GM12878 (cell line): ENCODE measurements around the gene LRRC8D. TPM values are rescaled to one million over a fixed set of nuclear protein-coding genes. Genes with fewer than 3 reads are reported as not detected.

Experiments used
- ATAC-seq: fragments of 200-7000 bp; cut with Tn5 transposase; 3 replicates; pipeline ENCODE4 v1.9.1; 2020; ENCODE audit warnings: mild to moderate bottlenecking, moderate library complexity
- BruUV-seq: library from RNA; stranded (reverse); fragments of 400-500 nt; replicated peaks from 2 replicates; lab custom pipeline; 2021; lab: Mats Ljungman, UMichigan
- CTCF ChIA-PET: fragments of 300-600 bp; sonication (Branson Sonifier 250); formaldehyde crosslinking; extraction: SDS; loops from one replicate; lab custom pipeline; 2021; ENCODE audit warnings: inconsistent platforms; lab: Yijun Ruan, JAX
- POLR2A ChIA-PET: fragments of 350-600 bp; formaldehyde crosslinking; extraction: SDS; loops from one replicate; lab custom pipeline; 2021; ENCODE audit warnings: inconsistent platforms; lab: Charles Lee
- RAD21 ChIA-PET: fragments of 300-600 bp; sonication (Branson Sonifier 250); formaldehyde crosslinking; loops from one replicate; lab custom pipeline; 2023; ENCODE audit warnings: antibody characterized with exemption; ENCODE audit not compliant: unreplicated experiment; lab: Charles Lee
- SMC1A ChIA-PET: fragments of 300-600 bp; sonication (Branson Sonifier 250); formaldehyde crosslinking; loops from one replicate; lab custom pipeline; 2023; ENCODE audit not compliant: unreplicated experiment, uncharacterized antibody; lab: Charles Lee
- DNase-seq: peaks from one replicate; pipeline ENCODE4 v3.0.0-alpha.2; 2011; ENCODE audit warnings: low read depth, low spot score
- FAIRE-seq: peaks from 3 replicates; lab custom pipeline; 2011; peaks lifted over from hg19 to GRCh38; lab: Jason Lieb, UNC
- H2AFZ ChIP-seq: 2 replicates; pipeline ENCODE4 v1.6.0; 2011; ENCODE audit warnings: low read depth, low read length, control low read depth; ENCODE audit not compliant: control insufficient read depth
- H3K27ac ChIP-seq: 2 replicates; pipeline ENCODE4 v1.5.1; 2011; ENCODE audit warnings: control low read depth; ENCODE audit not compliant: control insufficient read depth, insufficient read depth
- H3K27me3 ChIP-seq, 2 experiments: replicated peaks in 1 of 2; 2 replicates each; pipeline versions ENCODE4 v1.6.0 to v1.6.1; 2011; ENCODE audit warnings: low read length in 1 of 2; ENCODE audit not compliant: control insufficient read depth in 2 of 2, insufficient read depth in 2 of 2
- H3K36me3 ChIP-seq, 2 experiments: 2 replicates each; pipeline ENCODE4 v1.5.1; 2011; ENCODE audit warnings: low read length in 1 of 2; ENCODE audit not compliant: control insufficient read depth in 2 of 2, insufficient read depth in 2 of 2
- H3K4me1 ChIP-seq: 2 replicates; pipeline ENCODE4 v1.6.1; 2011; ENCODE audit warnings: mild to moderate bottlenecking, low read length, moderate library complexity, mixed read lengths; ENCODE audit not compliant: control insufficient read depth, insufficient read depth
- H3K4me2 ChIP-seq: 2 replicates; pipeline ENCODE4 v1.6.0; 2011; ENCODE audit warnings: control low read depth; ENCODE audit not compliant: control insufficient read depth, insufficient read depth
- H3K4me3 ChIP-seq: fragments of 200-600 bp; sonication (generic); 2 replicates; pipeline ENCODE4 v1.5.1; 2016
- H3K79me2 ChIP-seq: 2 replicates; pipeline ENCODE4 v1.6.0; 2011; ENCODE audit warnings: low read length; ENCODE audit not compliant: control insufficient read depth, insufficient read depth
- H3K9ac ChIP-seq: 2 replicates; pipeline ENCODE4 v1.8.0; 2011; ENCODE audit warnings: low read length, control low read depth, mixed read lengths; ENCODE audit not compliant: control insufficient read depth, insufficient read depth
- H3K9me3 ChIP-seq: replicated peaks from 3 replicates; pipeline ENCODE4 v1.5.1; 2011; ENCODE audit warnings: mild to moderate bottlenecking, low read length; ENCODE audit not compliant: control insufficient read depth, insufficient read depth
- H4K20me1 ChIP-seq: 2 replicates; pipeline ENCODE4 v1.6.0; 2011; ENCODE audit not compliant: control insufficient read depth, insufficient read depth
- BMI1 ChIP-seq: fragments of 450-650 bp; IDR thresholded peaks from 2 replicates; pipeline ENCODE4 v1.6.1; 2016; ENCODE audit warnings: mild to moderate bottlenecking, moderate library complexity, borderline replicate concordance
- DPF2 ChIP-seq: fragments of 450-650 bp; IDR thresholded peaks from 2 replicates; pipeline ENCODE4 v1.6.1; 2017; ENCODE audit warnings: mild to moderate bottlenecking
- EGR1 ChIP-seq, 2 experiments: IDR thresholded peaks; 1 replicate in 1 of 2; 2 replicates in 1 of 2; pipeline ENCODE4 v1.6.1; 2011 to 2012; ENCODE audit warnings: low read depth in 2 of 2, low read length in 2 of 2, borderline replicate concordance in 1 of 2, mild to moderate bottlenecking in 1 of 2, moderate library complexity in 1 of 2
- GABPA ChIP-seq: IDR thresholded peaks from 2 replicates; pipeline ENCODE4 v1.6.1; 2014; ENCODE audit warnings: antibody characterized with exemption, low read depth, mild to moderate bottlenecking, inconsistent platforms
- IKZF1 ChIP-seq: fragments of 450-650 bp; conservative IDR thresholded peaks from 2 replicates; pipeline ENCODE4 v1.6.1; 2017; ENCODE audit warnings: antibody characterized with exemption, mild to moderate bottlenecking
- IRF4 ChIP-seq: IDR thresholded peaks from 2 replicates; pipeline ENCODE4 v1.6.1; 2011; ENCODE audit warnings: low read depth, low read length
- JUND ChIP-seq: IDR thresholded peaks from 2 replicates; pipeline ENCODE4 v1.6.1; 2012; ENCODE audit warnings: low read depth, mild to moderate bottlenecking, low read length, improper control_type of control experiment, moderate library complexity
- NFXL1 ChIP-seq: fragments of 450-650 bp; IDR thresholded peaks from 2 replicates; pipeline ENCODE4 v1.6.1; 2017; ENCODE audit warnings: antibody characterized with exemption, mild to moderate bottlenecking, borderline replicate concordance
- POLR2A ChIP-seq: IDR thresholded peaks from 2 replicates; pipeline ENCODE4 v1.6.1; 2011; ENCODE audit warnings: low read depth, mild to moderate bottlenecking, low read length
- POLR2AphosphoS5 ChIP-seq: IDR thresholded peaks from 2 replicates; pipeline ENCODE4 v1.6.1; 2011; ENCODE audit warnings: mild to moderate bottlenecking, low read length, inconsistent platforms
- RFX5 ChIP-seq: IDR thresholded peaks from 2 replicates; pipeline ENCODE4 v1.6.1; 2011; ENCODE audit warnings: low read depth, low read length, improper control_type of control experiment
- SIN3A ChIP-seq: IDR thresholded peaks from 2 replicates; pipeline ENCODE4 v1.6.1; 2012; ENCODE audit warnings: low read depth, low read length, improper control_type of control experiment
- SMAD5 ChIP-seq: IDR thresholded peaks from 2 replicates; pipeline ENCODE4 v1.6.1; 2016; ENCODE audit warnings: antibody characterized with exemption, low read depth
- ZNF207 ChIP-seq: fragments of 450-650 bp; IDR thresholded peaks from 2 replicates; pipeline ENCODE4 v1.6.1; 2014; ENCODE audit warnings: antibody characterized with exemption, mild to moderate bottlenecking, borderline replicate concordance
- WGBS: methylation state at CpG from one replicate; pipeline ENCODE4 v1.1.6; 2016; ENCODE audit warnings: low lambda C conversion rate; ENCODE audit not compliant: insufficient replicate concordance, insufficient coverage; ENCODE audit errors: missing lambda C conversion rate; 5-methylcytosine and 5-hydroxymethylcytosine counted together
- in situ Hi-C: fragments of 300-500 bp; cut with MboI; formaldehyde crosslinking; loops from 9 replicates; pipeline ENCODE4 v1.14.3; 2018; ENCODE audit warnings: mixed read lengths
- intact Hi-C: fragments of 100-400 bp; cut with micrococcal nuclease; formaldehyde crosslinking; loops from one replicate; pipeline ENCODE4 v1.14.2; 2022; ENCODE audit not compliant: unreplicated experiment
- polyA plus RNA-seq, 11 experiments: library from polyadenylated mRNA; depleted of rRNA in 4 of 11; unstranded in 6 of 11; stranded (reverse) in 5 of 11; fragments of >200 nt; fragmentation: Nextera tagmentation in 4 of 11; fragmentation: Illumina TruSeq in 1 of 11; extraction: Ambion mirVana in 4 of 11; extraction: Trizol in 1 of 11; gene quantifications; 1 replicate in 1 of 11; 2 replicates in 10 of 11; pipeline versions ENCODE4 v1.2.1 to v1.2.3, GENCODE V29; 2011 to 2016; ENCODE audit warnings: inconsistent platforms in 2 of 11, missing spikeins in 2 of 11, low read depth in 1 of 11
- total RNA-seq, 4 experiments: library from RNA; depleted of rRNA in 3 of 4; stranded (reverse); fragments of >200 nt in 3 of 4; fragmentation: Illumina TruSeq in 1 of 4; extraction: Trizol in 1 of 4; gene quantifications; 2 replicates each; pipeline versions ENCODE4 v1.2.1 to v1.2.3, GENCODE V29; 2013 to 2021
- TF ChIP-seq, protein P1 (sequence below): IDR thresholded peaks from 2 replicates; pipeline ENCODE4 v1.6.1; 2012; ENCODE audit warnings: low read length, inconsistent platforms
- TF ChIP-seq, protein P2 (sequence below): fragments of 450-650 bp; IDR thresholded peaks from 2 replicates; pipeline ENCODE4 v1.6.1; 2016; ENCODE audit warnings: mild to moderate bottlenecking, moderate library complexity, borderline replicate concordance
- TF ChIP-seq, protein P3 (sequence below): fragments of 450-650 bp; IDR thresholded peaks from 2 replicates; pipeline ENCODE4 v1.6.1; 2016; ENCODE audit warnings: mild to moderate bottlenecking

LRRC8D gene
- total and polyA plus RNA-seq, 10 of the 15 experiments (the other 5 are each of a cell fraction or from before 2014, with no cell fraction given): 5.6 to 44.1 (median 26.8) TPM

DNA sequence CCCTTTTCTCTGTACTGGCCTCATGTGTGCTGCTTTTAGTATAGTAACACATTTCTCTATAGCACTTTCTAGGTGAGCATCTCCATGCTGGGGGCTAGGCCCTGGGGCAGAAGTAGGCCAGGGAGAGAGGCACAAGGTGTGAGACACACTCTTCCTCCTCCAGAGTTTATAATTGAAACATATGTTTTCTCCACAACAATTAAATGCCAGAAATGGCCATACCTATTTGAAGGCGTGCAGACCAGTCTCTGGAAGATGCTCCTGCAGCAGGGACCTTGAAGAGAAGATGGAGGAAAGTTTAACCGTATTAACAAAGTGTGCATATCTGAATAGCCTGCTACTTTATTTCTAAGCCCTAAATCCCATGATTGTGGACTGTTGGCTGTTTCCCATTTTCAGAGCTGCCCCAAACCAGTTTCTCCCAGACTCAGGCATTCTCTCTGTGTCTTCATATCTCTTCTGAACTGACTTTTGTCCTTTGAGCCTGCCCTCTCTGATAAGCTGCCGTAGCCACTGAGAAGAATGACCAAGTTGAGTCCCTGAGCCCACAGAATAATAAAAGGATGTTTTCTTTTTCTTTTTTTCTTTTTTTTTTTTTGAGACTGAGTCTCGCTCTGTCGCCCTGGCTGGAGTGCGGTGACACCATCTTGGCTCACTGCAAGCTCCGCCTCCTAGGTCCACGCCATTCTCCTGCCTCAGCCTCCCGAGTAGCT, 81.3 kb downstream of the LRRC8D start:
- 91% methylated on average over 6 of the region's 9 CpGs for whole genome bisulfite sequencing
- no peak overlapping the region for H3K9ac ChIP-seq

More for the DNA sequence above, 81.3 kb downstream of the LRRC8D start:
- Histone ChIP-seq H3K4me1 (peaks cover 21% of the 10 kb centered on the region), H3K4me2 (no peak overlapping the region), H3K27ac (no peak overlapping the region), H3K9me3 (no peaks in the 10 kb centered on the region), H3K4me3 (no peak overlapping the region), H3K36me3 (peaks cover 0 to 1% of the 10 kb centered on the region in 2 experiments; a peak in 2 of 4 replicates), H2AFZ (no peak overlapping the region), H4K20me1 (no peaks in the 10 kb centered on the region), H3K79me2 (no peaks in the 10 kb centered on the region; the same call in 1 of the 2 replicates), H3K27me3 (no peaks in the 10 kb centered on the region)
- no peak for DNase-seq
- BruUV-seq: no TSS peak
- RAD21 ChIA-PET: interaction anchor here (1.5 kb wide), 1 partner anchor 77 kb away, joined by 3 read pairs; no protein-coding TSS in a partner anchor
- in situ Hi-C loops: no loop called here
- intact Hi-C loops: no loop called here
- FAIRE-seq: no peak
- no peak for TF ChIP-seq BMI1
- no peak for TF ChIP-seq JUND
- no peak for TF ChIP-seq POLR2AphosphoS5
- no peak for TF ChIP-seq RFX5
- no peak for TF ChIP-seq EGR1 (IDR thresholded peaks at IDR 0.05; ENCODE audit: borderline replicate concordance in 1 of 2, low read depth in 2 of 2, low read length in 2 of 2)
- no peak for TF ChIP-seq SIN3A
- TF ChIP-seq IKZF1: no peak
- TF ChIP-seq, protein P1, sequence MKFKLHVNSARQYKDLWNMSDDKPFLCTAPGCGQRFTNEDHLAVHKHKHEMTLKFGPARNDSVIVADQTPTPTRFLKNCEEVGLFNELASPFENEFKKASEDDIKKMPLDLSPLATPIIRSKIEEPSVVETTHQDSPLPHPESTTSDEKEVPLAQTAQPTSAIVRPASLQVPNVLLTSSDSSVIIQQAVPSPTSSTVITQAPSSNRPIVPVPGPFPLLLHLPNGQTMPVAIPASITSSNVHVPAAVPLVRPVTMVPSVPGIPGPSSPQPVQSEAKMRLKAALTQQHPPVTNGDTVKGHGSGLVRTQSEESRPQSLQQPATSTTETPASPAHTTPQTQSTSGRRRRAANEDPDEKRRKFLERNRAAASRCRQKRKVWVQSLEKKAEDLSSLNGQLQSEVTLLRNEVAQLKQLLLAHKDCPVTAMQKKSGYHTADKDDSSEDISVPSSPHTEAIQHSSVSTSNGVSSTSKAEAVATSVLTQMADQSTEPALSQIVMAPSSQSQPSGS: no peak
- TF ChIP-seq, protein P2, sequence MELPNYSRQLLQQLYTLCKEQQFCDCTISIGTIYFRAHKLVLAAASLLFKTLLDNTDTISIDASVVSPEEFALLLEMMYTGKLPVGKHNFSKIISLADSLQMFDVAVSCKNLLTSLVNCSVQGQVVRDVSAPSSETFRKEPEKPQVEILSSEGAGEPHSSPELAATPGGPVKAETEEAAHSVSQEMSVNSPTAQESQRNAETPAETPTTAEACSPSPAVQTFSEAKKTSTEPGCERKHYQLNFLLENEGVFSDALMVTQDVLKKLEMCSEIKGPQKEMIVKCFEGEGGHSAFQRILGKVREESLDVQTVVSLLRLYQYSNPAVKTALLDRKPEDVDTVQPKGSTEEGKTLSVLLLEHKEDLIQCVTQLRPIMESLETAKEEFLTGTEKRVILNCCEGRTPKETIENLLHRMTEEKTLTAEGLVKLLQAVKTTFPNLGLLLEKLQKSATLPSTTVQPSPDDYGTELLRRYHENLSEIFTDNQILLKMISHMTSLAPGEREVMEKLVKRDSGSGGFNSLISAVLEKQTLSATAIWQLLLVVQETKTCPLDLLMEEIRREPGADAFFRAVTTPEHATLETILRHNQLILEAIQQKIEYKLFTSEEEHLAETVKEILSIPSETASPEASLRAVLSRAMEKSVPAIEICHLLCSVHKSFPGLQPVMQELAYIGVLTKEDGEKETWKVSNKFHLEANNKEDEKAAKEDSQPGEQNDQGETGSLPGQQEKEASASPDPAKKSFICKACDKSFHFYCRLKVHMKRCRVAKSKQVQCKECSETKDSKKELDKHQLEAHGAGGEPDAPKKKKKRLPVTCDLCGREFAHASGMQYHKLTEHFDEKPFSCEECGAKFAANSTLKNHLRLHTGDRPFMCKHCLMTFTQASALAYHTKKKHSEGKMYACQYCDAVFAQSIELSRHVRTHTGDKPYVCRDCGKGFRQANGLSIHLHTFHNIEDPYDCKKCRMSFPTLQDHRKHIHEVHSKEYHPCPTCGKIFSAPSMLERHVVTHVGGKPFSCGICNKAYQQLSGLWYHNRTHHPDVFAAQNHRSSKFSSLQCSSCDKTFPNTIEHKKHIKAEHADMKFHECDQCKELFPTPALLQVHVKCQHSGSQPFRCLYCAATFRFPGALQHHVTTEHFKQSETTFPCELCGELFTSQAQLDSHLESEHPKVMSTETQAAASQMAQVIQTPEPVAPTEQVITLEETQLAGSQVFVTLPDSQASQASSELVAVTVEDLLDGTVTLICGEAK: no peak
- TF ChIP-seq DPF2: no peak
- TF ChIP-seq IRF4: no peak
- TF ChIP-seq, protein P3, sequence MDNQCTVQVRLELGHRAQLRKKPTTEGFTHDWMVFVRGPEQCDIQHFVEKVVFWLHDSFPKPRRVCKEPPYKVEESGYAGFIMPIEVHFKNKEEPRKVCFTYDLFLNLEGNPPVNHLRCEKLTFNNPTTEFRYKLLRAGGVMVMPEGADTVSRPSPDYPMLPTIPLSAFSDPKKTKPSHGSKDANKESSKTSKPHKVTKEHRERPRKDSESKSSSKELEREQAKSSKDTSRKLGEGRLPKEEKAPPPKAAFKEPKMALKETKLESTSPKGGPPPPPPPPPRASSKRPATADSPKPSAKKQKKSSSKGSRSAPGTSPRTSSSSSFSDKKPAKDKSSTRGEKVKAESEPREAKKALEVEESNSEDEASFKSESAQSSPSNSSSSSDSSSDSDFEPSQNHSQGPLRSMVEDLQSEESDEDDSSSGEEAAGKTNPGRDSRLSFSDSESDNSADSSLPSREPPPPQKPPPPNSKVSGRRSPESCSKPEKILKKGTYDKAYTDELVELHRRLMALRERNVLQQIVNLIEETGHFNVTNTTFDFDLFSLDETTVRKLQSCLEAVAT: no peak
- no peak for TF ChIP-seq POLR2A
- TF ChIP-seq GABPA: no peak
- no peak for TF ChIP-seq ZNF207
- TF ChIP-seq SMAD5: no peak
- no peak for TF ChIP-seq NFXL1
- ATAC-seq: no peak
- SMC1A ChIA-PET: interaction anchor here (0.7 kb wide), 1 partner anchor 11 kb away, joined by 3 read pairs; no protein-coding TSS in a partner anchor
- POLR2A ChIA-PET: no interaction called here
- CTCF ChIA-PET: no interaction called here
